K562 (cell line): ENCODE data around the gene HGS. TPM values are rescaled to one million over a fixed set of nuclear protein-coding genes. Genes with fewer than 3 reads are reported as not detected.

Experiments
- CEBPB ChIP-seq: fragments of 450-650 bp; IDR thresholded peaks from 2 replicates; pipeline ENCODE4 v1.6.1; 2016; ENCODE audit warnings: missing genetic modification characterization, missing compliant biosample characterization
- E2F6 ChIP-seq, 2 experiments: IDR thresholded peaks; 2 replicates each; pipeline ENCODE4 v1.6.1; 2011; ENCODE audit warnings: borderline replicate concordance in 1 of 2, control low read depth in 1 of 2, low read depth in 1 of 2, low read length in 1 of 2, mild to moderate bottlenecking in 1 of 2, mixed read lengths in 1 of 2, moderate library complexity in 1 of 2; ENCODE audit not compliant: insufficient read depth in 1 of 2, insufficient read length in 1 of 2, poor library complexity in 1 of 2, severe bottlenecking in 1 of 2; ENCODE audit errors: extremely low read depth in 1 of 2
- EP400 ChIP-seq: fragments of 450-650 bp; IDR thresholded peaks from 2 replicates; pipeline ENCODE4 v1.6.1; 2017; ENCODE audit warnings: antibody characterized with exemption, mild to moderate bottlenecking, moderate library complexity
- ETS2 ChIP-seq: IDR thresholded peaks from 2 replicates; pipeline ENCODE4 v1.6.1; 2016; ENCODE audit warnings: borderline replicate concordance, missing genetic modification characterization, mild to moderate bottlenecking, moderate library complexity, missing compliant biosample characterization; ENCODE audit not compliant: poor library complexity, severe bottlenecking
- GTF2B ChIP-seq: IDR thresholded peaks from 2 replicates; pipeline ENCODE4 v1.6.1; 2011; ENCODE audit not compliant: insufficient read length; ENCODE audit errors: extremely low read depth
- HINFP ChIP-seq: fragments of 450-650 bp; conservative IDR thresholded peaks from 2 replicates; pipeline ENCODE4 v1.6.1; 2016; ENCODE audit warnings: missing genetic modification characterization, low read depth, mild to moderate bottlenecking, control low read depth, missing compliant biosample characterization
- HIVEP1 ChIP-seq: fragments of 250-450 bp; sonication (Bioruptor Pico); IDR thresholded peaks from 2 replicates; pipeline ENCODE4 v1.4.0; 2020; ENCODE audit warnings: mild to moderate bottlenecking
- NR2F6 ChIP-seq: fragments of 450-650 bp; formaldehyde crosslinking; IDR thresholded peaks from 2 replicates; pipeline ENCODE4 v1.4.0; 2020; ENCODE audit warnings: mild to moderate bottlenecking
- POLR2AphosphoS5 ChIP-seq: IDR thresholded peaks from 2 replicates; pipeline ENCODE4 v1.6.1; 2011; ENCODE audit warnings: mild to moderate bottlenecking, low read depth, low read length, moderate library complexity; ENCODE audit not compliant: control insufficient read depth, insufficient read depth
- SMAD2 ChIP-seq: fragments of 150-350 bp; IDR thresholded peaks from 2 replicates; pipeline ENCODE4 v1.6.1; 2014; ENCODE audit warnings: low read depth, mild to moderate bottlenecking, low read length
- SMARCE1 ChIP-seq: fragments of 450-650 bp; IDR thresholded peaks from 2 replicates; pipeline ENCODE4 v1.7.1; 2016; ENCODE audit warnings: mild to moderate bottlenecking
- TFAP4 ChIP-seq: sonication (generic); formaldehyde crosslinking; IDR thresholded peaks from 2 replicates; pipeline ENCODE4 v1.8.0; 2022; ENCODE audit warnings: missing genetic modification reagents, mild to moderate bottlenecking, moderate library complexity, borderline replicate concordance
- USF2 ChIP-seq: sonication (generic); formaldehyde crosslinking; IDR thresholded peaks from 2 replicates; pipeline ENCODE4 v1.5.0; 2020; ENCODE audit warnings: missing genetic modification reagents
- ZNF436 ChIP-seq: fragments of 250-450, 450-650 bp; sonication (Bioruptor Pico); formaldehyde crosslinking; IDR thresholded peaks from 2 replicates; pipeline ENCODE4 v1.7.0; 2020; ENCODE audit warnings: mild to moderate bottlenecking
- ZNF592 ChIP-seq: fragments of 450-650 bp; IDR thresholded peaks from 2 replicates; pipeline ENCODE4 v1.6.1; 2017; ENCODE audit warnings: antibody characterized with exemption, mild to moderate bottlenecking
- ZNF668 ChIP-seq: fragments of 250-450 bp; sonication (Bioruptor Pico); IDR thresholded peaks from 2 replicates; pipeline ENCODE4 v1.8.0; 2022; ENCODE audit warnings: mild to moderate bottlenecking, inconsistent platforms
- ZNF696 ChIP-seq: fragments of 250-450 bp; sonication (Bioruptor Pico); conservative IDR thresholded peaks from 2 replicates; pipeline ENCODE4 v1.4.0; 2020; ENCODE audit warnings: mild to moderate bottlenecking, moderate library complexity
- ZNF77 ChIP-seq: fragments of 250-450 bp; sonication (Bioruptor Pico); IDR thresholded peaks from 2 replicates; pipeline ENCODE4 v1.5.0; 2020
- polyA plus RNA-seq, 8 experiments: library from polyadenylated mRNA; depleted of rRNA in 4 of 8; stranded (reverse) in 5 of 8; unstranded in 3 of 8; fragments of >200 nt; fragmentation: Nextera tagmentation in 2 of 8; fragmentation: Illumina TruSeq in 1 of 8; extraction: Ambion mirVana in 2 of 8; extraction: Trizol in 1 of 8; gene quantifications; 2 replicates each; pipeline versions ENCODE4 v1.2.1 to v1.2.3, GENCODE V29; 2011 to 2014; ENCODE audit warnings: inconsistent platforms in 1 of 8, missing spikeins in 1 of 8
- total RNA-seq, 7 experiments: library from RNA; depleted of rRNA in 6 of 7; stranded (reverse); fragments of >200 nt in 6 of 7; fragmentation: Illumina TruSeq in 2 of 7; extraction: Trizol in 2 of 7; gene quantifications; 2 replicates each; pipeline versions ENCODE4 v1.2.1 to v1.2.3, GENCODE V29; 2011 to 2021; ENCODE audit warnings: low replicate concordance in 1 of 7

HGS gene
- total and polyA plus RNA-seq, 9 of the 15 experiments (the other 6 are each of a cell fraction or from before 2014, with no cell fraction given), result 3.9 to 176 (median 77.1) TPM

- TF ChIP-seq USF2 (CRISPR knock-in tag), result peak; percentile 43; the same call in 1 of the 2 replicates
- peak; percentile 86 for TF ChIP-seq ZNF592
- TF ChIP-seq GTF2B, result no peak
- TF ChIP-seq POLR2AphosphoS5, result no peak
- no peak for TF ChIP-seq ZNF436 (CRISPR knock-in tag)
- no peak for TF ChIP-seq ZNF696 (CRISPR knock-in tag)
- TF ChIP-seq EP400, result peak; percentile 14
- TF ChIP-seq ZNF77, result no peak
- TF ChIP-seq SMARCE1, result no peak
- TF ChIP-seq TFAP4 (CRISPR knock-in tag), result peak; percentile 41; the same call in 1 of the 2 replicates
- TF ChIP-seq ZNF668 (CRISPR knock-in tag), result no peak
- TF ChIP-seq ETS2 (tag), result no peak
- TF ChIP-seq NR2F6 (CRISPR knock-in tag), result no peak
- no peak for TF ChIP-seq HINFP
- peak; percentile 96 to 98 for TF ChIP-seq E2F6 (IDR thresholded peaks at IDR 0.05; ENCODE audit: borderline replicate concordance in 1 of 2, extremely low read depth in 1 of 2, insufficient read depth in 1 of 2, insufficient read length in 1 of 2, low read depth in 1 of 2, low read length in 1 of 2, poor library complexity in 1 of 2, severe bottlenecking in 1 of 2)
- no peak for TF ChIP-seq CEBPB (tag)
- no peak for TF ChIP-seq SMAD2
- TF ChIP-seq HIVEP1 (CRISPR knock-in tag), result no peak
These were observed 666 bp downstream of the HGS start (continued) for GRCh38 chr17:81684442-81684911.
